ENCODE data around the gene TRPM3.

DNA sequence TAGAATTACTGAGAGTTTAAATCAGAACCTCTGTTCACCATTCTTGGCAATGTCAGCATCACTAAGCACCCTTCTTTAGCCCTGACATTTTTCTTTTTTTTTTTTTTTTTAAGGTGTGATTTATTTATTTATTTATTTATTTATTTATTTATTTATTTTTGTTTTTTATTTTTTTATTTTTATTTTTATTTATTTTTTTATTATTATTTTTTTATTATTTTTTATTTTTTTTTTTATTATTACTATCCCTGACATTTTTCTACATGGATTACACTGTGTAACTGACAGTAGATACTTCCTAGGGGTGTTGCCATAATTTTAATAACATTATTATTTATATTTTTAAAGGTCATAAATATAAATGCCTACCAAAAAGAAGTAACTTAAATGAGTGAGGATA is 47.0 kb upstream of the TRPM3 start:
- TF ChIP-seq MAFK (conservative IDR thresholded peaks at IDR 0.05 in 1 of 2, IDR thresholded peaks at IDR 0.05 in 1 of 2; ENCODE audit: low read length in 2 of 2) (no peak), TBP (CRISPR knock-in tag; IDR thresholded peaks at IDR 0.05) (no peak), CHD2 (IDR thresholded peaks at IDR 0.05; ENCODE audit: low read depth, low read length) (no peak), AKAP8 (CRISPR knock-in tag; IDR thresholded peaks at IDR 0.05) (no peak), POLR2A (IDR thresholded peaks at IDR 0.05; ENCODE audit: insufficient read depth in 1 of 2, low read depth in 2 of 2, low read length in 2 of 2) (no peak), JUN (CRISPR knock-in tag; IDR thresholded peaks at IDR 0.05) (no peak), FOXM1 (CRISPR knock-in tag; IDR thresholded peaks at IDR 0.05) (no peak)
- TF ChIP-seq, protein P1, sequence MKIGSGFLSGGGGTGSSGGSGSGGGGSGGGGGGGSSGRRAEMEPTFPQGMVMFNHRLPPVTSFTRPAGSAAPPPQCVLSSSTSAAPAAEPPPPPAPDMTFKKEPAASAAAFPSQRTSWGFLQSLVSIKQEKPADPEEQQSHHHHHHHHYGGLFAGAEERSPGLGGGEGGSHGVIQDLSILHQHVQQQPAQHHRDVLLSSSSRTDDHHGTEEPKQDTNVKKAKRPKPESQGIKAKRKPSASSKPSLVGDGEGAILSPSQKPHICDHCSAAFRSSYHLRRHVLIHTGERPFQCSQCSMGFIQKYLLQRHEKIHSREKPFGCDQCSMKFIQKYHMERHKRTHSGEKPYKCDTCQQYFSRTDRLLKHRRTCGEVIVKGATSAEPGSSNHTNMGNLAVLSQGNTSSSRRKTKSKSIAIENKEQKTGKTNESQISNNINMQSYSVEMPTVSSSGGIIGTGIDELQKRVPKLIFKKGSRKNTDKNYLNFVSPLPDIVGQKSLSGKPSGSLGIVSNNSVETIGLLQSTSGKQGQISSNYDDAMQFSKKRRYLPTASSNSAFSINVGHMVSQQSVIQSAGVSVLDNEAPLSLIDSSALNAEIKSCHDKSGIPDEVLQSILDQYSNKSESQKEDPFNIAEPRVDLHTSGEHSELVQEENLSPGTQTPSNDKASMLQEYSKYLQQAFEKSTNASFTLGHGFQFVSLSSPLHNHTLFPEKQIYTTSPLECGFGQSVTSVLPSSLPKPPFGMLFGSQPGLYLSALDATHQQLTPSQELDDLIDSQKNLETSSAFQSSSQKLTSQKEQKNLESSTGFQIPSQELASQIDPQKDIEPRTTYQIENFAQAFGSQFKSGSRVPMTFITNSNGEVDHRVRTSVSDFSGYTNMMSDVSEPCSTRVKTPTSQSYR (CRISPR knock-in tag; IDR thresholded peaks at IDR 0.05; ENCODE audit: borderline replicate concordance), result no peak
- TF ChIP-seq, protein P2, sequence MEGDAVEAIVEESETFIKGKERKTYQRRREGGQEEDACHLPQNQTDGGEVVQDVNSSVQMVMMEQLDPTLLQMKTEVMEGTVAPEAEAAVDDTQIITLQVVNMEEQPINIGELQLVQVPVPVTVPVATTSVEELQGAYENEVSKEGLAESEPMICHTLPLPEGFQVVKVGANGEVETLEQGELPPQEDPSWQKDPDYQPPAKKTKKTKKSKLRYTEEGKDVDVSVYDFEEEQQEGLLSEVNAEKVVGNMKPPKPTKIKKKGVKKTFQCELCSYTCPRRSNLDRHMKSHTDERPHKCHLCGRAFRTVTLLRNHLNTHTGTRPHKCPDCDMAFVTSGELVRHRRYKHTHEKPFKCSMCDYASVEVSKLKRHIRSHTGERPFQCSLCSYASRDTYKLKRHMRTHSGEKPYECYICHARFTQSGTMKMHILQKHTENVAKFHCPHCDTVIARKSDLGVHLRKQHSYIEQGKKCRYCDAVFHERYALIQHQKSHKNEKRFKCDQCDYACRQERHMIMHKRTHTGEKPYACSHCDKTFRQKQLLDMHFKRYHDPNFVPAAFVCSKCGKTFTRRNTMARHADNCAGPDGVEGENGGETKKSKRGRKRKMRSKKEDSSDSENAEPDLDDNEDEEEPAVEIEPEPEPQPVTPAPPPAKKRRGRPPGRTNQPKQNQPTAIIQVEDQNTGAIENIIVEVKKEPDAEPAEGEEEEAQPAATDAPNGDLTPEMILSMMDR (CRISPR knock-in tag; IDR thresholded peaks at IDR 0.05), result no peak

All from HepG2 (cell line).